Panc1 (cell line): Measurements from ENCODE around the gene HEG1. TPM values are rescaled to one million over a fixed set of nuclear protein-coding genes. Genes with fewer than 3 reads are reported as not detected.

Source experiments
- ATAC-seq: fragments of 200-7000 bp; cut with Tn5 transposase; 2 replicates; pipeline ENCODE4 v1.9.1; 2020; ENCODE audit warnings: mild to moderate bottlenecking, moderate library complexity
- BruUV-seq: library from RNA; stranded (reverse); fragments of 400-500 nt; replicated peaks from 2 replicates; lab custom pipeline; 2021; lab: Mats Ljungman, UMichigan
- CTCF ChIA-PET: fragments of 300-600 bp; sonication (Branson Sonifier 250); formaldehyde crosslinking; loops from one replicate; lab custom pipeline; 2022; ENCODE audit warnings: antibody characterized with exemption; lab: Charles Lee
- POLR2A ChIA-PET: fragments of 300-600 bp; sonication (Branson Sonifier 250); formaldehyde crosslinking; loops from one replicate; lab custom pipeline; 2022; ENCODE audit warnings: antibody characterized with exemption; lab: Charles Lee
- DNase-seq: peaks from one replicate; pipeline ENCODE4 v3.0.0-alpha.2; 2010; ENCODE audit warnings: low read depth, low spot score
- H3K27ac ChIP-seq: 2 replicates; pipeline ENCODE4 v1.5.1; 2011; ENCODE audit warnings: mild to moderate bottlenecking, low read length, inconsistent platforms
- H3K27me3 ChIP-seq: fragments of 200-500 bp; sonication (Bioruptor generic); 2 replicates; pipeline ENCODE4 v1.6.0; 2014; ENCODE audit warnings: low read length, inconsistent platforms; ENCODE audit not compliant: control insufficient read depth, insufficient read depth
- H3K36me3 ChIP-seq: fragments of 200-500 bp; sonication (Bioruptor generic); 2 replicates; pipeline ENCODE4 v1.5.1; 2014; ENCODE audit warnings: inconsistent platforms, mild to moderate bottlenecking, low read length, moderate library complexity; ENCODE audit not compliant: control insufficient read depth, insufficient read depth
- H3K4me1 ChIP-seq: 2 replicates; pipeline ENCODE4 v1.5.1; 2011; ENCODE audit warnings: inconsistent platforms, mild to moderate bottlenecking, low read length, moderate library complexity; ENCODE audit not compliant: control insufficient read depth, insufficient read depth
- H3K4me3 ChIP-seq, 2 experiments: 2 replicates each; pipeline ENCODE4 v1.5.1; 2011 to 2012; ENCODE audit warnings: low read depth in 2 of 2, low read length in 2 of 2, mild to moderate bottlenecking in 2 of 2, inconsistent platforms in 1 of 2, moderate library complexity in 1 of 2
- H3K9me3 ChIP-seq: fragments of 200-500 bp; sonication (Bioruptor generic); 2 replicates; pipeline ENCODE4 v1.5.1; 2014; ENCODE audit warnings: low read depth, mild to moderate bottlenecking, inconsistent platforms, low read length, moderate library complexity; ENCODE audit not compliant: control insufficient read depth, insufficient read depth
- CTCF ChIP-seq: fragments of 450-650 bp; IDR thresholded peaks from 2 replicates; pipeline ENCODE4 v1.5.1; 2017; ENCODE audit warnings: mild to moderate bottlenecking
- POLR2AphosphoS5 ChIP-seq: IDR thresholded peaks from 2 replicates; pipeline ENCODE4 v1.6.1; 2012; ENCODE audit warnings: mild to moderate bottlenecking, low read depth, low read length, moderate library complexity
- SIN3A ChIP-seq: IDR thresholded peaks from 2 replicates; pipeline ENCODE4 v1.6.1; 2012; ENCODE audit warnings: low read depth, mild to moderate bottlenecking, low read length, moderate library complexity, borderline replicate concordance; ENCODE audit not compliant: insufficient read depth
- TCF7L2 ChIP-seq: IDR thresholded peaks from 2 replicates; pipeline ENCODE4 v1.6.1; 2011; ENCODE audit warnings: mild to moderate bottlenecking, low read depth, low read length, inconsistent platforms
- in situ Hi-C: cut with HindIII; loops from 2 replicates; pipeline ENCODE4 v1.10.0; 2016; ENCODE audit warnings: low sequenced_read_pairs, low pct_unique_long_range_greater_than_20kb
- intact Hi-C: fragments of 100-400 bp; cut with micrococcal nuclease; formaldehyde crosslinking; loops from one replicate; pipeline ENCODE4 v1.10.0; 2022; ENCODE audit not compliant: unreplicated experiment
- total RNA-seq: library from RNA; stranded (reverse); gene quantifications from one replicate; pipeline ENCODE4 v1.2.1, GENCODE V29; 2021; ENCODE audit not compliant: unreplicated experiment
- TF ChIP-seq, protein P1 (sequence below), 2 experiments: IDR thresholded peaks; 2 replicates each; pipeline ENCODE4 v1.6.1; 2011 to 2012; ENCODE audit warnings: low read depth in 2 of 2, control low read depth in 1 of 2, low read length in 1 of 2, mild to moderate bottlenecking in 1 of 2, moderate library complexity in 1 of 2; ENCODE audit not compliant: insufficient read depth in 1 of 2

The HEG1 gene
- total RNA-seq, 1 experiment from 2014 or later: 141 TPM

DNA sequence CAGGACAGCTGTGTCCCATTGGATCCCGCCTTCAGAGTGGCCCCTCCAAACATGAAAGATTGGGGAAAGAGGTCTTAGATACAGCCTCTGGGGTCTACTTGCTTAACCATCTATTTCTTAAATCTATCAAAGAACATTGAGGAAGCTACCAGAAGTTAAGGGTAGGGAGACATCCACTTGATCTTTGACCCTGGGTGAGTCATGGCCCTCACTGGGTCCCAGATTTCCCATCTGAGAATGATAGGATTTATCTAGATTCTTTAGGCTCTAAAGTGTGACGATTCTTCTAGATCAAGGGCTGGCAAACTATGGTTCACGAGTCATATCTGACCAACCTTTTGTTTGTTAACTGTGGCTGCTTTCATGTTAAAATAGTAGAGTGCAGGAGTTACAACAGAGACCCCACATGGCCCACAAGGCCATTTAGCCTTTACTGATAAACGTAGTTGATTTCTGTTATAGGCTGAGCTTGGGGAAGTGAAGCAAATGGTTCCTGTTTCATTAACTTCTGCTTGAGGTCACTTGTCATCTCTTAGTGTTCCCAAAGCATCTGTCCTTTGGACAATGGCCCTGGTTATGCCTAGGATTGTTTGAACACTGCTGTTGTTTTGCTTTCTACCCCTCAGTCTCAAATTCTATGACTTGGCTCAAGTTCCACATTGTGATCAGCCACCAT, 129.2 kb downstream of the HEG1 start:
- DNase-seq: no peak
- no TSS peak for BruUV-seq
- Histone ChIP-seq H3K4me1 (no peaks in the 10 kb centered on the region), H3K27ac (no peak overlapping the region), H3K36me3 (no peaks in the 10 kb centered on the region), H3K27me3 (no peaks in the 10 kb centered on the region), H3K9me3 (no peaks in the 10 kb centered on the region), H3K4me3 (no peak overlapping the region)
- TF ChIP-seq POLR2AphosphoS5: no peak
- no peak for TF ChIP-seq TCF7L2
- TF ChIP-seq, protein P1, sequence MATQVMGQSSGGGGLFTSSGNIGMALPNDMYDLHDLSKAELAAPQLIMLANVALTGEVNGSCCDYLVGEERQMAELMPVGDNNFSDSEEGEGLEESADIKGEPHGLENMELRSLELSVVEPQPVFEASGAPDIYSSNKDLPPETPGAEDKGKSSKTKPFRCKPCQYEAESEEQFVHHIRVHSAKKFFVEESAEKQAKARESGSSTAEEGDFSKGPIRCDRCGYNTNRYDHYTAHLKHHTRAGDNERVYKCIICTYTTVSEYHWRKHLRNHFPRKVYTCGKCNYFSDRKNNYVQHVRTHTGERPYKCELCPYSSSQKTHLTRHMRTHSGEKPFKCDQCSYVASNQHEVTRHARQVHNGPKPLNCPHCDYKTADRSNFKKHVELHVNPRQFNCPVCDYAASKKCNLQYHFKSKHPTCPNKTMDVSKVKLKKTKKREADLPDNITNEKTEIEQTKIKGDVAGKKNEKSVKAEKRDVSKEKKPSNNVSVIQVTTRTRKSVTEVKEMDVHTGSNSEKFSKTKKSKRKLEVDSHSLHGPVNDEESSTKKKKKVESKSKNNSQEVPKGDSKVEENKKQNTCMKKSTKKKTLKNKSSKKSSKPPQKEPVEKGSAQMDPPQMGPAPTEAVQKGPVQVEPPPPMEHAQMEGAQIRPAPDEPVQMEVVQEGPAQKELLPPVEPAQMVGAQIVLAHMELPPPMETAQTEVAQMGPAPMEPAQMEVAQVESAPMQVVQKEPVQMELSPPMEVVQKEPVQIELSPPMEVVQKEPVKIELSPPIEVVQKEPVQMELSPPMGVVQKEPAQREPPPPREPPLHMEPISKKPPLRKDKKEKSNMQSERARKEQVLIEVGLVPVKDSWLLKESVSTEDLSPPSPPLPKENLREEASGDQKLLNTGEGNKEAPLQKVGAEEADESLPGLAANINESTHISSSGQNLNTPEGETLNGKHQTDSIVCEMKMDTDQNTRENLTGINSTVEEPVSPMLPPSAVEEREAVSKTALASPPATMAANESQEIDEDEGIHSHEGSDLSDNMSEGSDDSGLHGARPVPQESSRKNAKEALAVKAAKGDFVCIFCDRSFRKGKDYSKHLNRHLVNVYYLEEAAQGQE (IDR thresholded peaks at IDR 0.05; ENCODE audit: insufficient read depth in 1 of 2, low read depth in 2 of 2, low read length in 1 of 2): no peak
- TF ChIP-seq CTCF: no peak
- TF ChIP-seq SIN3A: no peak
- intact Hi-C loops (loop anchor here (5.0 kb wide), 1 partner anchor 511 kb away; no protein-coding TSS in a partner anchor), in situ Hi-C loops (no loop called here)
- POLR2A ChIA-PET: no interaction called here
- CTCF ChIA-PET: no interaction called here
- ATAC-seq: no peak

- intact Hi-C loops: loop anchor here (5.0 kb wide), 1 partner anchor 513 kb away; no protein-coding TSS in a partner anchor
- ChIA-PET POLR2A (no interaction called here), CTCF (interaction anchor here (0.9 kb wide), 1 partner anchor 11 kb away, joined by 3 read pairs; no protein-coding TSS in a partner anchor)
- no peaks in the 10 kb centered on the region for H3K27me3 ChIP-seq
- TF ChIP-seq TCF7L2 (no peak), CTCF (no peak), POLR2AphosphoS5 (no peak), SIN3A (no peak)
- TF ChIP-seq, protein P1 (IDR thresholded peaks at IDR 0.05; ENCODE audit: insufficient read depth in 1 of 2, low read depth in 2 of 2, low read length in 1 of 2): no peak
- BruUV-seq: no TSS peak
- H3K9me3 ChIP-seq: no peaks in the 10 kb centered on the region
- no peaks in the 10 kb centered on the region for H3K4me1 ChIP-seq
- H3K36me3 ChIP-seq: no peaks in the 10 kb centered on the region
- DNase-seq (no peak), ATAC-seq (no peak)
- no peak overlapping the region for H3K27ac ChIP-seq
- no peak overlapping the region for H3K4me3 ChIP-seq
- in situ Hi-C loops: no loop called here
Observed at GRCh38 chr3:124924741-124925140, 131.1 kb downstream of the HEG1 start.
